ENCODE data around the gene TREML4. TPM values are rescaled to one million over a fixed set of nuclear protein-coding genes. Genes with fewer than 3 reads are reported as not detected.

Gene TREML4
- total and polyA plus RNA-seq, 2 of the 8 experiments (the other 6 are each of a cell fraction or from before 2014, with no cell fraction given), result not detected

DNA sequence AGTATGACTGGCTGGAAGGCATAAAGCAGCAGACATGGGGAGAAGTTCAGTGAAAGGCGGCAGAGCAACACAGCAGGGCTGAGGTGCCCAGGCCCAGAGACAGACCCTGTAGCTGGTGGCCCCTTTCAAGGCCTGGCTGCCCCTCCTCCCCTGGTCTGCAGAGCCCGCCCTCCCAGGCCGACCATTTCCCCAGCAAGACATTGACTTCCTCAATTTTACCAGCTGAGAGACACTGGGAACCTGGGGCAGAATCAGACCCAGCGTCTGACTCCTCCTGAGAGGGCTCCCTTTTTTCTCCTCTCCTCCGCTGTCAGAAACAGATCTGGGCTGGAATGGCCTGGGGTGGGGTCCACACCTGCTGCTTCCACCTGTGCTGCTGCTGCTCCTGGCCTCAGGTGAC, at the start of gene TREML4 (continued):
- no peak for TF ChIP-seq CEBPB (IDR thresholded peaks at IDR 0.05; ENCODE audit: low read depth, low read length)
- TF ChIP-seq JUN (IDR thresholded peaks at IDR 0.05; ENCODE audit: low read depth, low read length), result no peak
- TF ChIP-seq RNF2 (IDR thresholded peaks at IDR 0.05; ENCODE audit: borderline replicate concordance, low read depth, low read length, missing control alignments, poor library complexity, severe bottlenecking), result no peak
- no peak for TF ChIP-seq ASH2L (IDR thresholded peaks at IDR 0.05; ENCODE audit: low read length)
- TF ChIP-seq SAP30 (IDR thresholded peaks at IDR 0.05; ENCODE audit: insufficient read depth, insufficient replicate concordance, low read length), result no peak
- TF ChIP-seq EZH2 (IDR thresholded peaks at IDR 0.05; ENCODE audit: low read depth, low read length, severe bottlenecking), result no peak
- TF ChIP-seq SIN3A (conservative IDR thresholded peaks at IDR 0.05 in 1 of 2, IDR thresholded peaks at IDR 0.05 in 1 of 2; ENCODE audit: low read depth in 1 of 2, low read length in 2 of 2), result no peak
